T47D (cell line): ENCODE measurements around the gene ABL2.
"Not testable (repeated sequence)": the region's sequence is repeated elsewhere in the genome, so short reads cannot be mapped to it uniquely, and the experiment has no call there.

Source experiments
- DNase-seq, 2 experiments: peaks; one replicate each; pipeline versions ENCODE4 v3.0.0 to v3.0.0-alpha.2; 2011 to 2012; ENCODE audit warnings: low read depth in 1 of 2, low spot score in 1 of 2
- JUND ChIP-seq: IDR thresholded peaks from 2 replicates; pipeline ENCODE4 v1.6.1; 2012; ENCODE audit warnings: low read depth
- in situ Hi-C: cut with HindIII; loops from 2 replicates; pipeline ENCODE4 v1.10.0; 2016; ENCODE audit warnings: low sequenced_read_pairs, low pct_unique_long_range_greater_than_20kb

Gene ABL2

DNA sequence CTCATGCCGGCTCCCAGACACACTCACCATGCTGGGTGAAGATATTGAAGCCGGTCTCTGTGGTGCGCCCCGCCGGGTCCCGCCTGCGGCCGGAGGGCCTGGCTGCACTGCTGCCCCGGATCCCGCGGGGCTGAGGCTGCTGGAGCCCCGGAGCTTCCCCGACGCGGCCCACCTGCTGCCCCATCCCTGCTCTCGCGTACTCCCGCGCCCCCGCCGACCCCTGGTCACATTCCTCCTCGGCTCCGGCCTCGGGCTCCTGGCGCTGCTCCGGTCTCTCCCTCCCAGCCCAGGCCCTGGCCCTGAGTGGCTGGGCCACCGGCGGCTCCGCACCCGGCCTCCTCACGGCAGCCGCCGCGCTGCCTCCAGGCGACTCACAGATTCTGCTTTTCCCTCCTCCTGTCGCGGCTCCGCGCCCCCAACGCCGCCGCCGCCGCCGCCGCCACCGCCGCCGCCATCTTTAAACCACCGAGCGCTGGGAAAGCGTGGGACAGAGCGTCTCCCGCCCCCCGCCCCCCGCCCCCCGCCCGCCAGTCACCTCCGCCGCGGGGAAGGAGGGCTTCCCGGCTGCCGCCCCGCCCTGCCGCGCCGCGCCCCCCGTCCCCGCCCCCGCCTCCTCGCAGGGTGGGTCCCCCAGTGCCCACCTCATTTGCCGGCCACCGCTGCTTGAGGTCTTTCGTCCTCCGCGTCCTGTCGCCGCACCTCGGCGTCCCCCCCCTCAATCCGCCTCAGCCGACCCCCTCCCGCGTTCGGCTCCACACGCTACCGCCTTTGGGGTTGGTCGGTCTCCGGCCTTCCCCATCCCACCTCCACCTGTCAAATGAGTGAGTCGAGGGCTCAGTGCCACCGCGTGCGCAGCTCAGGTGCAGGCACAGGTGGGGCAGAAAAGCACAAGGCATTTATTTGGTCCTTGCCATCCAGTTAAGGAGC, at the start of gene ABL2:
Gene ABL2 (minus strand): TSS at position 464 of the 927 bp plus-strand sequence. CDS start 280 bp downstream, at position 184.
- in situ Hi-C loops: no loop called here
- no peak for TF ChIP-seq JUND
- DNase-seq: peak; percentile 71 to 81

DNA sequence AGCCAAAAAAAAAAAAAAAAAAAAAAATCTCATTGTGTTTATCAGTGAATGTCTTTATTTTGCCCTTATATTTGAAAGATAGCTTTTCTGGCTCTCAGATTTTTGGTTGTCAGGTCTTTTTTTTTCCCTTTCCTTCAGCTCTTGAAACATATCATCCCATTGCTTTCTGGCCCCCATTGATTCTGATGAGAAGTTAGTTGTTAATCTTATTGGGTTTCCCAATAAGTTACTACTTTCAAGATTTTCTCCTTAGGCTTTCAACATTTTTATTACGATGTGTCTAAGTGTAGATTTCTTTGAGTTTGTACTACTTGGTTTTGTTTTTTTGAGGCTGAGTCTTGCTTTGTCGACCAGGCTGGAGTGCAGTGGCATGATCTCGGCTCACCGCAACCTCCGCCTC, 49.4 kb upstream of the ABL2 start:
- no peak for TF ChIP-seq JUND
- no peak for DNase-seq
- in situ Hi-C loops: no loop called here

DNA sequence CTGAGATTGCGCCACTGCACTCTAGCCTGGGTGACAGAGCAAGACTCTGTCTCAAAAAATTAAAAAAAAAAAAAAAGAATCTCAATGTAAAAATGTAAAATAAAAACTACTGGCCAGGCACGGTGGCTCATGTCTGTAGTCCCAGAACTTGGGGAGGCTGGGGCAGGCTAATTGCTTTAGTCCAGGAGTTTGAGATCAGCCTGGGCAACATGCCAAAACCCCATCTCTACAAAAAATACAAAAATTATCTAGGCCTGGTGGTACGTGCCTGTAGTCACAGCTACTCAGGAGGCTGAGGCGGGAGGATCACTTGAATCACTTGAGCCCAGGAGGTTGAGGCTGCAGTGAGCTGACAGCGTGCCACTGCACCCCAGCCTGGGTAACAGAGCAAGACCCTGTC, 44.9 kb upstream of the ABL2 start:
- in situ Hi-C loops: not testable (repeated sequence)

DNA sequence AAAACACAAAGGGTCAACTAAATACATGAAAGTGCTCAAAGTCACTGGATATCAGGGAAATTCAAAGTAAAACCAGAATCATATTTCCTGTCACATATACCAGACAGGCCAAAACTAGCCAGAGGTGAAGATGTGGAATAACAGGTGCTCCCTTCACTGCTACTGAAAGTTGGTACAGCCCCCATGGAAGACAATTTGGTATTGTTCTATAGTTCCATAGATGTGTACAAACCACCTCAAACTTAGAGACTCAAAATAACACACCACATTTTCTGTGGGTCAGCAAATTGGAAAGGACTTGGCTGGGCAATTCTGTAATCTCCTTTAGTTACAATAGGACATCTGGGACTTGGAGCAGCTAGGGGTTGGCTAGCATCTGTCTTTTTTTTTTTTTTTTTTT, 39.6 kb upstream of the ABL2 start:
- DNase-seq: no peak
- in situ Hi-C loops: no loop called here
- no peak for TF ChIP-seq JUND

More for the DNA sequence above, 44.9 kb upstream of the ABL2 start:
- not testable (repeated sequence) for DNase-seq

DNA sequence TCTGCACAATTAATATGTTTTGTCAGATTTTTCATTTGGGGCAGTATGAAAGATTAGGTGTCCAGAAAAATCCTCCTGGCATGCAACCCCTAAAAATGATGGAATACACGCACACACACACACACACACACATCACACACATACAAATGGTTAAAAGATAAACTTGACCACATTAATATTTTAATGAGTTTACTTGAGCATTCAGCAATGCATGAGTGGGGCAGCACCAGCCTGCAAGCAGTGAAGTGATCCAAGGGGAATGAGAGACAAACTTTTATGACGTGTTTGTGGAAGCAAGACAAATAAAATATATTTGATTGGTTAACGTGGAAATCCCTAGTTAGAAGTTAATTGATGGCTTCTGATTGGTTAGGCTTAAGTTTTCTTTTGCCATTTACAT, 35.0 kb upstream of the ABL2 start:
- in situ Hi-C loops: no loop called here
- no peak for DNase-seq
- TF ChIP-seq JUND: no peak

DNA sequence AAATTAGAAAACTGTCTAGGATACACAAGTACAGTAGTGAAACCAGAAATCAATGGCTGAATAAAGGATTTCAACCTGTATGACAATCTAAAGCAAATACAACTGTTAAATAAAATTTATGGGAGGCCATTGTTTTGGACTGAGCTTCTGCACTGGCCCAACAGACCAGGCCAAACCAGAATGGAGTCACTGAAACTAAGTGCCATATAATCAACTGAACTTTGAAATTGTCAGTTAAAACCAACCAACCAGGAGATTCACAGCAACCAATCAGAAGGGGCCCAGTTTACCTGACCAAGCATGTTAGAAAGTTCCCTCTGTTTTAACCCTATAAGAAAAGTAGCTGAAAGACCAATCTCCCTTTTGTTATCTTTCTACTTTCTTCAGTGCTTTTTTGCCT, 33.6 kb upstream of the ABL2 start:
- no peak for TF ChIP-seq JUND
- in situ Hi-C loops: no loop called here
- no peak for DNase-seq

DNA sequence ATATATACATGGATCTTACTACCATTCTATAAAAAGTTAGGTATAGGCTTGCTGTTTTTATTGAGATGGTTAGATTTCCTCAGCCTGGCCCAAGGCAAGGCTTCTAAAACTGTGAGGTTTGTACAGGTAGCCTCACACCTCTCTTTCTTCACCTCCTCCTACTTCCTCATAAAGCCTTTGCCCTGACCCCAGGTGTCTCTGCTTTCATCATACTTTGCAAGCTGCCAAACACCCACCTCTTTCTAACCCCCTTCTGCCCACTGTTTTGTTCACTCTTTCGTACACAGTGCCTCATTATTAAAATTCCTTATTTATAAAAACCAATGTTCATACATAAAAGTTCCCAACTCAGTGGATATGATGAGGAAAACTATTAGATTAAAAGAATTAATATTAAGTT, 32.7 kb upstream of the ABL2 start:
- in situ Hi-C loops: no loop called here
- DNase-seq: no peak
- TF ChIP-seq JUND: no peak

DNA sequence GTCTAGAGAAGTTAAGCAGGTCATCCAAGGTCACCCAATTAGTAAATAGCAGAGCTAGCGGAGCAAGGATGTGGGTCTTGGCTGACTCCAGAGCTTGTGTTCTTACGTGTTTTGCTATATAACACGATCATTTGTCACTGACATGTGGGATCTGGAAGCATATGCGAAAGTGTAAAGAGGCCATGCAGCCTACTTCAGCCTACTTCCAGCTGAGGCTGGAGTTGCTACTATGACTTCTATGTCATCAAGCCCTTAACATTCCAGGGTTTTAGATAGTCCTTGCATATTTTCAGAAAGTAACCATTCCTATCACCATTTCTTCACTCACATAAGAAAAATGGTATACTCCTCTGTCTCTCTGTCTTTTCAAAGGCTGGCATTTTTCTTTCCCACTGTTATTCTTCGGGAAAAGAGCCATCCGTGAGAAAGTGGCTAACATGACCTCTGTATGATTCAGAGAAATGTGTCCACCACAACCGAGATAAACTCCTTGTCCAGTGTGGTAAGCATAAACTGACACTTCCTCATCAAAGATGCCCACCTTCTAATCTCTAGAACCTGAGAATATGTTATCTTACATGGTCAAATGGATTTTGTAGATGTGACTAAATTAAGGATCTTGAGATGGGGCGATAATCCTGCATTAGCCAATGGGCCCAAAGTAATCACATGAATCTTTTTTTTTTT, 24.0 kb upstream of the ABL2 start:
- in situ Hi-C loops: no loop called here
- no peak for TF ChIP-seq JUND
- DNase-seq: no peak

DNA sequence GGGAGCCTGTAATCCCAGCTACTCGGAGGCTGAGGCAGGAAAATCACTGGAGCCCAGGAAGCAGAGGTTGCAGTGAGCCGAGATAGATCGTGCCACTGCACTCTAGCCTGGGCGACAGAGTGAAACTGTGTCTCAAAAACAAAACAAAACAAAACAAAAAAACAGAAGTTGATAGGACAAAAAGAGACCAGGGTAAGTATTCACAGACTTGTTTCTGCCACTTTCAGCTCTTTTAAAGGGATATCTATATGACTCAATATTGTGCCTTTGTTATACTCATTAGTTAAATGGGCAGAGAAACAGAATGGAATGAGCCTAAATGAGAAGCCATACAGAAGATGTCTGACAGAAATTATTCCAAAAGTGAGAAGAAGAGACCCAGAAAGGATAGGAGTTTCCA, 23.1 kb upstream of the ABL2 start:
- in situ Hi-C loops: no loop called here
- no peak for DNase-seq
- no peak for TF ChIP-seq JUND

DNA sequence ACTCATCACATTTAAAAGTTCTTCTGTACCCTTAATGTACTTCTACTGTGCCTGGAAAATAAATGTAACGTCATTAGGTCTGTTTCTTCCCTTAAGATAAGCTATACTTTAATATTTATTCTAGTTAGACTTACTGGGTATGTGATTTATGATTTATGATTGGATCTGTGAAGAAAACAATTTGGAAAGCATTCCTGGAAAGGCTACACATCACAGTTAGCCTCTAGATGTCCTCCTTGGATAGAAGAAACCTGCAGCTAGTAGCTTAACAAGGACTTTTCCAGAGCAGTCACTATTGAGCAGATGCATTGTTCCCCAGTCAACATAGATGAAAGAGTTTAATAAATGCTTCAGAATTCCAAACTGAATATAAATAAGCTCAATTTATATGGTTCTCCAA, 22.2 kb upstream of the ABL2 start:
- in situ Hi-C loops: no loop called here
- TF ChIP-seq JUND: no peak
- DNase-seq: peak; percentile 68 to 84

DNA sequence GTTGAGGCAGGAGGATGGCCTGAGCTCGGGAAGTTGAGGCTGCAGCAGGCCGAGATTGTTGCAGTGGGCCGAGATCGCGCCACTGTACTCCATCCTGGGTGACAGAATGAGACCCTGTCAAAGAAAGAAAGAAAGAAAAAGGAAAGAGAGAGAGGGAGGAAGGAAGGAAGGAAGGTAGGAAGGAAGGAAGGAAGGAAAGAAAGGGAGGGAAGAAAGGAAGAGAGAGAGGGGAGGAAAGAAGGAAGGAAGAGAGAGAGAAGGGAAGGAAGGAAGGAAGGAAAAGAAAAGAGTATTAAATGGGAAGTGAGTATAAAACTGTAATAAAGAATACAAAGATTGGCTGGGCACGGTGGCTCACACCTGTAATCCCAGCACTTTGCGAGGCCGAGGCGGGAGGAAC, 18.4 kb upstream of the ABL2 start:
- in situ Hi-C loops: no loop called here
- TF ChIP-seq JUND: no peak
- no peak for DNase-seq

DNA sequence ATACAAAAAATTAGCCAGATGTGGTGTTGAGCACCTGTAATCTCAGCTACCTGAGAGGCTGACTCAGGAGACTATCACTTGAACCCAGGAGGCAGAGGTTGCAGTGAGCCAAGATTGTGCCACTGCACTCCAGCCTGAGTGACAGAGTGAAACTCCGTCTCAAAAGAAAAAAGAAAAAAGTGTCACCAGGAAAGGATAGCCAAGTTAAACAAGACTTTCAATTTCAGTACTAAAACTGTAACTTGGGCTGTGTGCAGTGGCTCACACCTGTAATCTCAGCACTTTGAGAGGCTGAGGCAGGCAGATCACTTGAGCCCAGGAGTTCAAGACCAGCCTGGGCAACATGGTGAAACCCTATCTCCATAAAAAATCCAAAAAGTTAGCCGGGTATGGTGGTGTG, 15.9 kb upstream of the ABL2 start:
- in situ Hi-C loops, DNase-seq: not testable (repeated sequence)

DNA sequence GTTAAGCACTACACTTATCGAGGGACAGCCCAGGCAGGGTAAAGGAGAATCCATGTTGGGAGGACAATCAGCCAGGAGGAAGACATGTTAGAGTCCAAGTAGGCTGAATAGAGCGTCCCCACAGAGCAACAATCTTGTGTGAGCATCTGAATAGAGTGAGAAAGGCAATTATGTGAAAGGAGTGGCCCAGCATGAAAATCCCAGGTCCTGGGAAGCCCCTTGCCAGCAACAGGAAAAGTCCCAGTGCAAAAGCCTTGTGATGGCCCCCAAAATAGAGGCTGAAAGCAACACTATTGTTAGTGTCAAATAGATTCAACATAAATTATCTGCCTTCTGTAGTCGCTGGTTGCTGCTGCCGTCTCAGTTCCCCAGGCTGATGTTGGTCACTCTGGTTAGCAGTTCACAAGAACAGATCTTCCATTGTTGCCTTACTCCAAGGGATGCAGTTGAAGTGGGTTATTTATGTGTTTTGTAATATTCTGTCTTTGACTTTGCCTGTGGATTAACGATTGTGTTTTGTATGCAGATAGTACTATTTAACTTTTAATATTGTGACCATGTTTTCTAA, 12.1 kb upstream of the ABL2 start:
- in situ Hi-C loops: no loop called here
- no peak for TF ChIP-seq JUND
- no peak for DNase-seq
